Heart left ventricle (tissue), 13 donors: Measurements from ENCODE around the gene RAB4B.

Experiments used
- CTCF ChIP-seq, 12 donors: fragments of 200-600 bp; sonication (generic) in 4 of 12; IDR thresholded peaks; one replicate each; pipeline versions ENCODE4 v1.5.0 to v1.8.0; 2018 to 2022; ENCODE audit warnings: antibody characterized with exemption in 12 of 12, mild to moderate bottlenecking in 5 of 12
- POLR2A ChIP-seq, 2 donors: fragments of 450-650 bp; IDR thresholded peaks; one replicate each; pipeline ENCODE4 v1.6.1; 2017; ENCODE audit warnings: antibody characterized with exemption in 2 of 2, mild to moderate bottlenecking in 2 of 2, moderate library complexity in 2 of 2
- donor health status: ischemic (EF 13 %, LVEDD 7.1; RV severe dilation, severe dysfunction).
- donor health status: DM: no; HTN: yes; CAD: no.
- donor health status: DM: no; HTN: no; CAD: no.
- donor health status: ischemic (EF 25% LVEDD 6.9; RV normal size, moderate dysfunction).
- donor health status: ischemic (EF 25% LVEDD 5.7; RV mildly dilated, moderate dysfunction).
- donor health status: ischemic (EF 35%, LVEDD 5.7; RV mildly dilated, moderate dysfunction).
- donor health status: nonischemic (EF 11% LVEDD 7.7; RV severe dilation, severe dysfunction).
- donor health status: DM: yes; HTN: yes; CAD: no.
- donor health status: PGD.
- donor health status: ischemic (EF 29% LVEDD 5.4; RV normal size, mild dysfunction).
- donor health status: nonischemic (EF 23%, LVEDD 6.1; RV moderate dilation, normal function).

DNA sequence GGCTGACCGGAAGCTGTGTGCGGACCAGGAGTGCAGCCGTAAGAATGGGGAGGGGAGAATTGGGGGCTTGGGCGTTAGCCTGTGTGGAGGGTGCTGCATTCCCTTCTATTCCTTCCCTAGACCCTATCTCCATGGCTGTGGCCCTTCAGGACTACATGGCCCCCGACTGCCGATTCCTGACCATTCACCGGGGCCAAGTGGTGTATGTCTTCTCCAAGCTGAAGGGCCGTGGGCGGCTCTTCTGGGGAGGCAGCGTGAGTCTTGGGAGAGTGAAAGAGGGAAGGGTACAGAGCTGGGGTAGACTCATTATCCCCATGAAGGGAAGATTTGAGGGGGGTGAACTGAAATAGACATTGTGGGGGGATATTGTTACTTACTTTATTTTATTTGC is 2.4 kb upstream of the RAB4B start:
- TF ChIP-seq CTCF (IDR thresholded peaks at IDR 0.05), result no peak
- TF ChIP-seq POLR2A (IDR thresholded peaks at IDR 0.05), result no peak
